ENCODE results near the gene GTPBP4.
A peak's percentile ranks its signal among the peaks of the same experiment; 100 is the strongest.
"Not testable (repeated sequence)": the region's sequence is repeated elsewhere in the genome, so short reads cannot be mapped to it uniquely, and the experiment has no call there.

The GTPBP4 gene

GRCh38 chr10:994836-995558 lies 6.8 kb downstream of the GTPBP4 start:
- Mint-ChIP-seq H3K4me3 (no peak overlapping the region), H3K4me1 (ENCODE audit: low read depth) (peaks cover 26% of the 10 kb centered on the region), H3K27me3 (no peaks in the 10 kb centered on the region), H3K36me3 (peaks cover 29% of the 10 kb centered on the region), H3K9me3 (ENCODE audit: low read depth) (no peaks in the 10 kb centered on the region), H3K27ac (peak overlapping the region; percentile 48)

- Mint-ChIP-seq H3K4me3 (no peak overlapping the region), H3K36me3 (peaks cover 29% of the 10 kb centered on the region), H3K4me1 (ENCODE audit: low read depth) (peaks cover 21% of the 10 kb centered on the region), H3K27ac (peak overlapping the region; percentile 48), H3K27me3 (no peaks in the 10 kb centered on the region), H3K9me3 (ENCODE audit: low read depth) (no peaks in the 10 kb centered on the region)
These were observed 7.3 kb downstream of the GTPBP4 start for GRCh38 chr10:995559-995926.

- Mint-ChIP-seq H3K27ac (no peak overlapping the region), H3K4me1 (ENCODE audit: low read depth) (peaks cover 16% of the 10 kb centered on the region), H3K4me3 (no peak overlapping the region), H3K36me3 (peaks cover 29% of the 10 kb centered on the region), H3K9me3 (ENCODE audit: low read depth) (peaks cover 2% of the 10 kb centered on the region), H3K27me3 (no peaks in the 10 kb centered on the region)
These were observed 7.8 kb downstream of the GTPBP4 start for GRCh38 chr10:996031-996430.

- Mint-ChIP-seq H3K36me3 (peaks cover 37% of the 10 kb centered on the region), H3K27me3 (no peaks in the 10 kb centered on the region), H3K4me1 (ENCODE audit: low read depth) (peaks cover 14% of the 10 kb centered on the region), H3K27ac (no peak overlapping the region), H3K4me3 (no peak overlapping the region), H3K9me3 (ENCODE audit: low read depth) (peaks cover 11% of the 10 kb centered on the region)
These were observed 9.2 kb downstream of the GTPBP4 start for GRCh38 chr10:997266-998022.

- peaks cover 3% of the 10 kb centered on the region for H3K4me1 Mint-ChIP-seq (ENCODE audit: low read depth)
- no peak overlapping the region for H3K4me3 Mint-ChIP-seq
- H3K36me3 Mint-ChIP-seq: peaks cover 36% of the 10 kb centered on the region
- no peaks in the 10 kb centered on the region for H3K27me3 Mint-ChIP-seq
- no peak overlapping the region for H3K27ac Mint-ChIP-seq
- peaks cover 12% of the 10 kb centered on the region for H3K9me3 Mint-ChIP-seq (ENCODE audit: low read depth)
These were observed 14.3 kb downstream of the GTPBP4 start for GRCh38 chr10:1002425-1003006.

- Mint-ChIP-seq H3K36me3 (peaks cover 37% of the 10 kb centered on the region), H3K4me3 (no peak overlapping the region)
These were observed 15.8 kb downstream of the GTPBP4 start for GRCh38 chr10:1003884-1004670.

GRCh38 chr10:1006573-1006972 lies 18.3 kb downstream of the GTPBP4 start:
- Mint-ChIP-seq H3K27ac (no peak overlapping the region), H3K9me3 (ENCODE audit: low read depth) (peaks cover 4% of the 10 kb centered on the region), H3K4me3 (no peak overlapping the region), H3K4me1 (ENCODE audit: low read depth) (peaks cover 6% of the 10 kb centered on the region), H3K27me3 (no peaks in the 10 kb centered on the region), H3K36me3 (peaks cover 29% of the 10 kb centered on the region)

More at GRCh38 chr10:1003884-1004670, 15.8 kb downstream of the GTPBP4 start:
- H3K4me1 Mint-ChIP-seq (ENCODE audit: low read depth): peaks cover 3% of the 10 kb centered on the region
- H3K27me3 Mint-ChIP-seq: no peaks in the 10 kb centered on the region
- H3K9me3 Mint-ChIP-seq (ENCODE audit: low read depth): peaks cover 12% of the 10 kb centered on the region
- no peak overlapping the region for H3K27ac Mint-ChIP-seq

- H3K27me3 Mint-ChIP-seq: no peaks in the 10 kb centered on the region
- peak overlapping the region; percentile 46 for H3K27ac Mint-ChIP-seq
- no peak overlapping the region for H3K4me3 Mint-ChIP-seq
- H3K36me3 Mint-ChIP-seq: peaks cover 23% of the 10 kb centered on the region
- H3K9me3 Mint-ChIP-seq (ENCODE audit: low read depth): no peaks in the 10 kb centered on the region
- peaks cover 3% of the 10 kb centered on the region for H3K4me1 Mint-ChIP-seq (ENCODE audit: low read depth)
These were observed 19.3 kb downstream of the GTPBP4 start for GRCh38 chr10:1007583-1007982.

- no peak overlapping the region for H3K4me3 Mint-ChIP-seq
- H3K27me3 Mint-ChIP-seq: no peaks in the 10 kb centered on the region
- H3K9me3 Mint-ChIP-seq (ENCODE audit: low read depth): no peaks in the 10 kb centered on the region
- H3K36me3 Mint-ChIP-seq: peaks cover 15% of the 10 kb centered on the region
- H3K27ac Mint-ChIP-seq: peak overlapping the region; percentile 11
- peaks cover 3% of the 10 kb centered on the region for H3K4me1 Mint-ChIP-seq (ENCODE audit: low read depth)
These were observed 20.8 kb downstream of the GTPBP4 start for GRCh38 chr10:1009071-1009494.

- H3K9me3 Mint-ChIP-seq (ENCODE audit: low read depth); H3K4me1 Mint-ChIP-seq (ENCODE audit: low read depth); H3K27me3 Mint-ChIP-seq; H3K4me3 Mint-ChIP-seq: not testable (repeated sequence)
- peaks cover 15% of the 10 kb centered on the region for H3K36me3 Mint-ChIP-seq
- H3K27ac Mint-ChIP-seq: peak overlapping the region; percentile 11
These were observed 21.7 kb downstream of the GTPBP4 start for GRCh38 chr10:1009947-1010346.

- Mint-ChIP-seq H3K27ac (no peak overlapping the region), H3K9me3 (ENCODE audit: low read depth) (no peaks in the 10 kb centered on the region), H3K27me3 (no peaks in the 10 kb centered on the region), H3K36me3 (peaks cover 11% of the 10 kb centered on the region), H3K4me1 (ENCODE audit: low read depth) (peaks cover 3% of the 10 kb centered on the region), H3K4me3 (no peak overlapping the region)
These were observed 22.5 kb downstream of the GTPBP4 start for GRCh38 chr10:1010703-1011102.

- Mint-ChIP-seq H3K27ac (no peak overlapping the region), H3K4me3 (no peak overlapping the region), H3K4me1 (ENCODE audit: low read depth) (peaks cover 3% of the 10 kb centered on the region), H3K36me3 (peaks cover 10% of the 10 kb centered on the region), H3K27me3 (no peaks in the 10 kb centered on the region), H3K9me3 (ENCODE audit: low read depth) (no peaks in the 10 kb centered on the region)
These were observed 23.5 kb downstream of the GTPBP4 start for GRCh38 chr10:1011696-1012095.

GRCh38 chr10:1015688-1016087 lies 27.5 kb downstream of the GTPBP4 start:
- peaks cover 7% of the 10 kb centered on the region for H3K36me3 Mint-ChIP-seq
- no peaks in the 10 kb centered on the region for H3K27me3 Mint-ChIP-seq
- H3K4me3 Mint-ChIP-seq: no peak overlapping the region
- H3K4me1 Mint-ChIP-seq (ENCODE audit: low read depth): peaks cover 3% of the 10 kb centered on the region
- no peak overlapping the region for H3K27ac Mint-ChIP-seq
- H3K9me3 Mint-ChIP-seq (ENCODE audit: low read depth): no peaks in the 10 kb centered on the region

GRCh38 chr10:1019362-1019761 lies 31.1 kb downstream of the GTPBP4 start:
- no peaks in the 10 kb centered on the region for H3K4me1 Mint-ChIP-seq (ENCODE audit: low read depth)
- no peaks in the 10 kb centered on the region for H3K9me3 Mint-ChIP-seq (ENCODE audit: low read depth)
- no peak overlapping the region for H3K27ac Mint-ChIP-seq
- peaks cover 3% of the 10 kb centered on the region for H3K36me3 Mint-ChIP-seq
- no peaks in the 10 kb centered on the region for H3K27me3 Mint-ChIP-seq
- no peak overlapping the region for H3K4me3 Mint-ChIP-seq

GRCh38 chr10:1020460-1020859 lies 32.2 kb downstream of the GTPBP4 start:
- H3K27ac Mint-ChIP-seq: no peak overlapping the region

More at GRCh38 chr10:1020460-1020859, 32.2 kb downstream of the GTPBP4 start:
- peaks cover 3% of the 10 kb centered on the region for H3K36me3 Mint-ChIP-seq
- no peaks in the 10 kb centered on the region for H3K4me1 Mint-ChIP-seq (ENCODE audit: low read depth)
- H3K27me3 Mint-ChIP-seq: no peaks in the 10 kb centered on the region
- H3K9me3 Mint-ChIP-seq (ENCODE audit: low read depth): no peaks in the 10 kb centered on the region
- H3K4me3 Mint-ChIP-seq: no peak overlapping the region
